ENCODE results near the gene ANKRD63. TPM values are rescaled to one million over a fixed set of nuclear protein-coding genes. Genes with fewer than 3 reads are reported as not detected.

ANKRD63 gene
- polyA plus RNA-seq, 1 of the 3 experiments (the other 2 are of a cell fraction), result not detected

GRCh38 chr15:40331637-40332036 lies 48.8 kb upstream of the ANKRD63 start:
- DNase-seq, result no peak
- 89% methylated on average over 7 of the region's 7 CpGs for WGBS (ENCODE audit: low lambda C conversion rate)
- ChIA-PET CTCF (interaction anchor here (1.0 to 70.6 kb wide), 6 partner anchors 10 to 115 kb away, joined by 3 to 2194 read pairs (median 96); partner anchors contain the start of genes ANKRD63, CCDC9B, DISP2 and INAFM2), POLR2A (interaction anchor here (1.6 kb wide), 1 partner anchor 9 kb away, joined by 4 read pairs; the partner anchor contains the start of gene CCDC9B)
- H3K4me2 ChIP-seq, result no peak overlapping the region
- TF ChIP-seq GABPA (IDR thresholded peaks at IDR 0.05; ENCODE audit: low read depth) (no peak), TCF12 (IDR thresholded peaks at IDR 0.05) (no peak), SMC3 (IDR thresholded peaks at IDR 0.05; ENCODE audit: low read depth, low read length) (no peak), JUND (IDR thresholded peaks at IDR 0.05) (0 out of 2 replicates have a peak, but pooled peaks have one; percentile 8)
- peaks cover 27% of the 10 kb centered on the region for H3F3A ChIP-seq (replicated peaks; ENCODE audit: insufficient read depth)
- no peaks in the 10 kb centered on the region for H3K27me3 ChIP-seq (ENCODE audit: insufficient read depth)
- H2AFZ ChIP-seq (ENCODE audit: low read depth), result no peak overlapping the region
- no peaks in the 10 kb centered on the region for H3K9me3 ChIP-seq
- H3K4me1 ChIP-seq (ENCODE audit: control insufficient read depth in 1 of 2, insufficient read depth in 2 of 2, low read depth in 1 of 2, low read length in 1 of 2), result peaks cover 18 to 24% of the 10 kb centered on the region in 2 experiments; a peak in 3 of 4 replicates
- H4K20me1 ChIP-seq (ENCODE audit: insufficient read depth), result no peaks in the 10 kb centered on the region
- peaks cover 12 to 20% of the 10 kb centered on the region in 2 experiments for H3K36me3 ChIP-seq (replicated peaks in 1 of 2; ENCODE audit: control insufficient read depth in 1 of 2, insufficient read depth in 2 of 2, low read length in 1 of 2)
- no peak overlapping the region for H3K9ac ChIP-seq
- no peaks in the 10 kb centered on the region for H3K9me2 ChIP-seq
- H3K27ac ChIP-seq (ENCODE audit: low read depth in 2 of 2, low read length in 1 of 2), result no peak overlapping the region
- H3K4me3 ChIP-seq (ENCODE audit: low read depth in 2 of 2, low read length in 1 of 2), result no peak overlapping the region
- peaks cover 7% of the 10 kb centered on the region; the same call in 1 of the 2 replicates for H3K79me2 ChIP-seq (ENCODE audit: insufficient read depth)

GRCh38 chr15:40331026-40331425 lies 48.2 kb upstream of the ANKRD63 start:
- Histone ChIP-seq H3K4me1 (ENCODE audit: control insufficient read depth in 1 of 2, insufficient read depth in 2 of 2, low read depth in 1 of 2, low read length in 1 of 2) (peaks cover 12 to 21% of the 10 kb centered on the region in 2 experiments; a peak in 3 of 4 replicates), H4K20me1 (ENCODE audit: insufficient read depth) (no peaks in the 10 kb centered on the region), H3K27me3 (ENCODE audit: insufficient read depth) (no peaks in the 10 kb centered on the region), H3K27ac (ENCODE audit: low read depth in 2 of 2, low read length in 1 of 2) (0 out of 4 replicates have a peak overlapping the region, but pooled peaks of 1 of the 2 experiments have one; percentile 16), H3K9me2 (no peaks in the 10 kb centered on the region), H2AFZ (ENCODE audit: low read depth) (no peak overlapping the region), H3F3A (replicated peaks; ENCODE audit: insufficient read depth) (peaks cover 27% of the 10 kb centered on the region), H3K9ac (no peak overlapping the region), H3K36me3 (replicated peaks in 1 of 2; ENCODE audit: control insufficient read depth in 1 of 2, insufficient read depth in 2 of 2, low read length in 1 of 2) (peaks cover 7 to 14% of the 10 kb centered on the region in 2 experiments), H3K9me3 (no peaks in the 10 kb centered on the region), H3K79me2 (ENCODE audit: insufficient read depth) (0 out of 2 replicates have a peak, but pooled peaks cover 1% of the 10 kb centered on the region), H3K4me2 (no peak overlapping the region), H3K4me3 (ENCODE audit: low read depth in 2 of 2, low read length in 1 of 2) (no peak overlapping the region)
- POLR2A ChIA-PET, result interaction anchor here (1.6 kb wide), 1 partner anchor 10 kb away, joined by 4 read pairs; the partner anchor contains the start of gene CCDC9B
- DNase-seq, result no peak
- CTCF ChIA-PET, result interaction anchor here (1.0 to 70.6 kb wide), 4 partner anchors 11 to 91 kb away, joined by 3 to 2194 read pairs (median 1102); partner anchors contain the start of genes ANKRD63, CCDC9B, DISP2 and INAFM2
- TF ChIP-seq JUND (IDR thresholded peaks at IDR 0.05) (peak; percentile 10; the same call in 1 of the 2 replicates), NRF1 (IDR thresholded peaks at IDR 0.05; ENCODE audit: low read depth, low read length) (no peak)
- WGBS (ENCODE audit: low lambda C conversion rate), result 91% methylated on average over 7 of the region's 7 CpGs

- H3K4me1 ChIP-seq (ENCODE audit: control insufficient read depth in 1 of 2, insufficient read depth in 2 of 2, low read depth in 1 of 2, low read length in 1 of 2), result peaks cover 12 to 19% of the 10 kb centered on the region in 2 experiments
- peaks cover 3% of the 10 kb centered on the region; the same call in 1 of the 2 replicates for H3K79me2 ChIP-seq (ENCODE audit: insufficient read depth)
- H3F3A ChIP-seq (replicated peaks; ENCODE audit: insufficient read depth), result peaks cover 27% of the 10 kb centered on the region
- no peak for DNase-seq
- POLR2A ChIA-PET, result no interaction called here
- no peaks in the 10 kb centered on the region for H3K27me3 ChIP-seq (ENCODE audit: insufficient read depth)
- H3K9me3 ChIP-seq, result no peaks in the 10 kb centered on the region
- no peak overlapping the region for H3K4me3 ChIP-seq (ENCODE audit: low read depth in 2 of 2, low read length in 1 of 2)
- 100% methylated on average over 5 of the region's 5 CpGs for WGBS (ENCODE audit: low lambda C conversion rate)
- no peak overlapping the region; a peak in 1 of 4 replicates for H3K27ac ChIP-seq (ENCODE audit: low read depth in 2 of 2, low read length in 1 of 2)
- H3K4me2 ChIP-seq, result no peak overlapping the region
- no peaks in the 10 kb centered on the region for H3K9me2 ChIP-seq
- H4K20me1 ChIP-seq (ENCODE audit: insufficient read depth), result no peaks in the 10 kb centered on the region
- CTCF ChIA-PET, result interaction anchor here (1.0 to 70.6 kb wide), 5 partner anchors 11 to 92 kb away, joined by 3 to 2194 read pairs (median 9); partner anchors contain the start of genes ANKRD63, CCDC9B, DISP2 and INAFM2
- TF ChIP-seq SMC3 (IDR thresholded peaks at IDR 0.05; ENCODE audit: low read depth, low read length) (no peak), MAX (IDR thresholded peaks at IDR 0.05; ENCODE audit: low read depth) (0 out of 2 replicates have a peak, but pooled peaks have one; percentile 18)
- peaks cover 4 to 8% of the 10 kb centered on the region in 2 experiments for H3K36me3 ChIP-seq (replicated peaks in 1 of 2; ENCODE audit: control insufficient read depth in 1 of 2, insufficient read depth in 2 of 2, low read length in 1 of 2)
- no peak overlapping the region for H2AFZ ChIP-seq (ENCODE audit: low read depth)
- no peak overlapping the region for H3K9ac ChIP-seq
These were observed 47.5 kb upstream of the ANKRD63 start for GRCh38 chr15:40330368-40330836.

Measured in SK-N-SH (cell line).